Measurements from ENCODE around the gene PTPRCAP. TPM values are rescaled to one million over a fixed set of nuclear protein-coding genes. Genes with fewer than 3 reads are reported as not detected.

PTPRCAP gene
- total RNA-seq, 1 donor from 2014 or later: 0.88 TPM

DNA sequence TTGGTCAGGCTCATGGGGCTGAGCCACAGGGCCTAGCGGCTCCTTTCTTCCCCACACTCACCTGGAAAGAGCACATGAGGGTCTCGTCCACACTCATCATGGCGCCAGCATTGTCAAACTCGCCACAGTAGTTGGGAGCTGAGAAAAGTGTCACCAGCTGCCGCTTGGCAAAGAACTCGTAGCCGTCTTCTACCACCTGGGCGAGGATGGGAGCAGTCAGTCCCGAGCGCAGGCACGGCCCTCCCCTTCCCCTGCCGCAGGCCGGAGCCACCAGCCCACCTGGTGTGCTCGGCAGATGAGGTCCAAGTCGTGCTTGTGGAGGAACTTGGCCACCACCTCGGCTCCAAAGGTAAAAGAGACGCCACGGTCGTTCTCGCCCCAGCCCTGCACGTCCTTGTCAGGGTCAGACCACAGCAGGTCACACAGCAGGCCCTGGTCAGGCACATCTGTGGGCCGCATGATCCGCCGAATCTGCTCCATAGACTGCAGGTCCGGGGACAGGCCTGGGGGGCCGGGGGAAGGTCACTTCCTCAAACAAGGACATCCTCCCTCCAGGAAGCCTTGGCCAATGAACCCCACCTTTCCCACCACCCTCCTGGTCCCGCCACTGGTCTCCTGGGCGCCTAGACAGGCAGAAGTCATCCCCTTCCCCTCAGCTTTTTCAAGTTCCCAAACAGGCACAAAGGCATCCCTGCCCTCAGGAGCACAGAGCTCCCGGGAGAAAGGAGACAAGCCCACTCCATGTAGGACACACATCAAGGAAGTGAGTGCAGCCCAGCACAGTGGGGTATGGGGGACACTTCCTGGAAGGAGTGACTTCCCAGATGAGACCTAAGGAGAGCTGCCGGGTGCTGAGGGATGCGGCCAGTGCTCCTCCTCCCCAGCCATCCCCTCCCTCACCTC, 38.6 kb downstream of the PTPRCAP start:
- no peak for DNase-seq (ENCODE audit: low read depth)

DNA sequence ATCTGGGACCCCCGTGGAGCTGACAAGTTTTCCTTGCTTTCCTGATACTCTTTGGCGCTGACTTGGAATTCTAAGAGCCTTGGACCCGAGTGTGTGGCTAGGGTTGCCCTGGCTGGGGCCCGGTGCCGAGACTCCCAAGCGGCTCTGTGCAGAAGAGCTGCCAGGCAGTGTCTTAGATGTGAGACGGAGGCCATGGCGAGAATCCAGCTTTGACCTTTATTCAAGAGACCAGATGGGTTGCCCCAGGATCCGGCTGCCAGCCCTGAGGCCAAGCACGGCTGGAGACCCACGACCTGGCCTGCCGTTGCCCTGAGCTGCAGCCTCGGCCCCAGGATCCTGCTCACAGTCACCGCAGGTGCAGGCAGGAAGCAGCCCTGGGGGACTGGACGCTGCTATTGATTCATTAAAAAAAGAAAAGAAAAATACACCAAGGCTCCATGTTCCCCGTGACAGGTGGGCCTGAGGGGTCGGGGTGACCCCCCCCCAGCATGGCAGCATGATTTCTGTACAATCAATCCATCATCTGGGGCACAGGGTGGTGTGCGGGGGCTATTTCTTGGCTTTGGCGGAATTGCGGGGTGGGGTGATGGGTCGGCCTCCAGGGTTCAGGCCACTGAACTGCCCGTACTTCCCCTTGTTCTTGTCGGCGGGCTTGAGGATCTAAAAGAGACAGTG, 39.4 kb downstream of the PTPRCAP start:
- DNase-seq (ENCODE audit: low read depth): no peak

DNA sequence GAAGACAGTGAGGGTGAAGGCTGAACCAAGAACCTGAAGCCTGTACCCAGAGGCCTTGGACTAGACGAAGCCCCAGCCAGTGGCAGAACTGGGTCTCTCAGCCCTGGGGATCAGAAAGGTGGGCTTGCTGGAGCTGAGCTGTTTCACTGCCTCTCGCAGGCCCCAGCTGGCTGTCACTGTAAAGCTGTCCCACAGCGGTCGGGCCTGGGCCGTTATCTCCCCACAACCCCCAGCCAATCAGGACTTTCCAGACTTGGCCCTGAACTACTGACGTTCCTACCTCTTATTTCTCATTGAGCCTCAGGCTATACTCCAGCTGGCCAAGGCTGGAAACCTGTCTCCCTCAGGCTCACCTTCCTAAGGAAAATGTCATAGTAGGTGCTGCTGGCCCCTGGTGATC, 39.9 kb downstream of the PTPRCAP start:
- DNase-seq (ENCODE audit: low read depth): no peak

DNA sequence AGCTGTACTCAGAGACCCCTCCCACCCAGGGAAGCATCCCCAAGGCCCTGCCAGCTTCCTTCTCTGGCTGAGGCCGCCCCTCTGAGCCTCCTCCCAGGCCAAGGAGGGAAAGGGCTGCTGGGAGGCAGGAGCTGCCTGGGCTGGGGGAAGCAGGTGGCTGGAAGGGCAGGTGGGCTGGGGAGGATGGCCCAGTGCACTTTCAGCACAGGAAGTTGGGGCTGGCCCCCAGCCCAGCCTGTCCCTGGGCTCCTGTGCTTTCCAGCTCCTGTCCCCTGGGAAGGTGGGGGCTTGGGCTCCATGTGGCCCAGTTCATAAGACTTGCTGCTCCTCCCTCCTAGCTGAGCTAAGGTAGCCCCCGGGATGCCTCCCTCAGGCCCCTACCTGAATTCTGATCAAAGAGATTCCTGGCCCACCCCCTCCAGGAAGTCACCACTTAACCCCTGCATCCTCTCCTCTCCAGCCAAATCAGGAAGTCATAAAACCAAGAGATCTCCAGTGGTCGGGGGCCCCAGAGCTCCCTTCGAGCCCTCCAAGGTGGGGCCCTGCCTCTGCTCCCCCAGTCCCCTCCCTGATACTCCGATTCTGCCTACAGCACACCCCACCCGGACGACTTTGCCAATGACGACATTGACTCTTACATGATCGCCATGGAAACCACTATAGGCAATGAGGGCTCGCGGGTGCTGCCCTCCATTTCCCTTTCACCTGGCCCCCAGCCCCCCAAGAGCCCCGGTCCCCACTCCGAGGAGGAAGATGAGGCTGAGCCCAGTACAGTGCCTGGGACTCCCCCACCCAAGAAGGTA, 40.7 kb downstream of the PTPRCAP start:
- no peak for DNase-seq (ENCODE audit: low read depth)

DNA sequence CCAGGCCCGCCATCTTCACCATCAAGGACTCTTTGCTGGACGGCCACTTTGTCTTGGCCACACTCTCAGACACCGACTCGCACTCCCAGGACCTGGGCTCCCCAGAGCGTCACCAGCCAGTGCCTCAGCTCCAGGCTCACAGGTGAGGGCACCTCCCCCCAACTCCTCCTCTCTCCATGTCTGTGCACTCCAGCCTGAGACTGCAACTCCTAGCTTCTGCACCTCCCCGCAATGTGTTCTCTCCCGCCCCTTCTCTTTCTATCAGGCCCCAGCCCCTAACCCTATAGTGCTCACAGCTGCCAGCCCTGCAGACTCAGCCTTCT, 41.3 kb downstream of the PTPRCAP start:
- DNase-seq (ENCODE audit: low read depth): no peak

DNA sequence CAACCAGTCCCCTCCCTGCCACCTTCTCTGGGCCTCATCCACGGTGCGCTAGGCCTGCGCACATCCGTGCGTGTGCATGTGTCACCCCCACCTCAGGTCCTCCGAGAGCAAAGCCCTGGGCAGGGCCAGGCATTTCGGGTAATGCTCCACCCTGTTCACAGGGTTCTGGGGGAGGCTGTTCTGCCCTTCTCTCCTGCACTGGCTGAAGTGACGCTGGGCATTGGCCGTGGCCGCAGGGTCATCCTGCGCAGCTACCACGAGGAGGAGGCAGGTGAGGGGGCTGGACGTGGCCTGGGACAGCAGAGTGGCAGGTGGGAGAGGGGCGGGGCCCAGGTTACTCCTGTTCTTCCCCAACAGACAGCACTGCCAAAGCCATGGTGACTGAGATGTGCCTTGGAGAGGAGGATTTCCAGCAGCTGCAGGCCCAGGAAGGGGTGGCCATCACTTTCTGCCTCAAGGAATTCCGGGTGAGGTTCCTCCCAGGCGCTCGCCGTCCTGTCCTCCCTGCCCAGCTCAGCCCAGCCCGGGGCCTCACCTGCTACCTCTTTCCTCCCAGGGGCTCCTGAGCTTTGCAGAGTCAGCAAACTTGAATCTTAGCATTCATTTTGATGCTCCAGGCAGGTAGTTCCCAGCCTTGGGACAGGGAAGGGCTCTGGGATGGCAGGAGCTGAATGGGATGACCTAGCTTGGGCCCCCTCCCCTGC, 41.8 kb downstream of the PTPRCAP start:
- no peak for DNase-seq (ENCODE audit: low read depth)

DNA sequence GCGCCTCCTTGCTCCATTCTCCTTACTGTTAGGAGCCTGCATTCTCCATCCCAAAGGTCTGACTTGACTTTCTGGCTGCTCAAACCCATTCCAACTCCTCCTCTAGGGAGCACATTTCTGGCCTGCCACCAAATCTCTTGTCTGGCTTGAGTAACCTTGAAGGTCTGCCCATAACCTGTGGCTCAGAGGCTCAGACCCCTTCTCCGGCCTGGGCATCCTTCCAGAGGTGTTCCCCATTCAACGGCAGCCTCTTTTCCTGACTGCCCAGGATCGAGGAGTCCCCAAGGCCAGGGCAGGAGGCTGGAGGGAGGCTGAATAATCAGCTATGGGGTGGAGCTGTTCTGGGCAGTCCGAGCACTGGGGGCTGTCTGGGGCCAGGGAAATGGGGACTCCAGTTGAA, 43.5 kb downstream of the PTPRCAP start:
- DNase-seq (ENCODE audit: low read depth): no peak

DNA sequence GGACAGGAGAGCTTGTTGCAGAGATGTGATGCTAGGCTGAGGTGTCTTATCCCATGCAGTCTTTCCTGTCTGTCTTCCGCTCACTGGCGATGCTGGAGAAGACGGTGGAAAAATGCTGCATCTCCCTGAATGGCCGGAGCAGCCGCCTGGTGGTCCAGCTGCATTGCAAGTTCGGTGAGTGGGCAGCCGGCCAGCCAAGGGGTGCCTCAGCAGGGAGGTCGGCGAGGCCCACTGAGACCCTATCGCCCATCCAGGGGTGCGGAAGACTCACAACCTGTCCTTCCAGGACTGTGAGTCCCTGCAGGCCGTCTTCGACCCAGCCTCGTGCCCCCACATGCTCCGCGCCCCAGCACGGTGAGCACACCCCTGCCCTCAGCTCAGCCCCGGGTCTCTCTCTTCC, 44.0 kb downstream of the PTPRCAP start:
- no peak for DNase-seq (ENCODE audit: low read depth)

DNA sequence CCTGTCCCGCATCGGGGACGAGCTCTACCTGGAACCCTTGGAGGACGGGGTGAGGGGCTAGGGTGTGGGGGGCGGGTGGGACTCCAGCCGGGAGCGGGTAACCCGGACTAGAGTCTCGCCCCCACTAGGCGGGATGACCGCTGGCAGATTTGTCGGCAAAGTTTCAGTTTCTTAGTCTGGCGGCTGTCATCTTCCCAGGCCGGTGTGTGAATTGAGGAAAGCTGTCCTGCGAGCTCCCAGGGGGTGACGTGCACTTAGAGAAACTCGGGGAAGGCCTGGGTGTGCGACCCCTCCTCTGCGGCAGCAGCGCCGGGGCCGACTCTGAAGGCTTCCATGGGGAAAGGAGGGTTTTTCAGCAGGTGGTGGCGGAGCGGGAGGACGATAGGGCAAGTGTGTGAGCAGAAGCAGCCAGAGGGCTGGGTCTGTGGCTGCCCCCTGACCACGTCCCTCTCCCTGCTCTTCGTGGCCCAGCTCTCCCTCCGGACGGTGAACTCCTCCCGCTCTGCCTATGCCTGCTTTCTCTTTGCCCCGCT, 45.2 kb downstream of the PTPRCAP start:
- no peak for DNase-seq (ENCODE audit: low read depth)

DNA sequence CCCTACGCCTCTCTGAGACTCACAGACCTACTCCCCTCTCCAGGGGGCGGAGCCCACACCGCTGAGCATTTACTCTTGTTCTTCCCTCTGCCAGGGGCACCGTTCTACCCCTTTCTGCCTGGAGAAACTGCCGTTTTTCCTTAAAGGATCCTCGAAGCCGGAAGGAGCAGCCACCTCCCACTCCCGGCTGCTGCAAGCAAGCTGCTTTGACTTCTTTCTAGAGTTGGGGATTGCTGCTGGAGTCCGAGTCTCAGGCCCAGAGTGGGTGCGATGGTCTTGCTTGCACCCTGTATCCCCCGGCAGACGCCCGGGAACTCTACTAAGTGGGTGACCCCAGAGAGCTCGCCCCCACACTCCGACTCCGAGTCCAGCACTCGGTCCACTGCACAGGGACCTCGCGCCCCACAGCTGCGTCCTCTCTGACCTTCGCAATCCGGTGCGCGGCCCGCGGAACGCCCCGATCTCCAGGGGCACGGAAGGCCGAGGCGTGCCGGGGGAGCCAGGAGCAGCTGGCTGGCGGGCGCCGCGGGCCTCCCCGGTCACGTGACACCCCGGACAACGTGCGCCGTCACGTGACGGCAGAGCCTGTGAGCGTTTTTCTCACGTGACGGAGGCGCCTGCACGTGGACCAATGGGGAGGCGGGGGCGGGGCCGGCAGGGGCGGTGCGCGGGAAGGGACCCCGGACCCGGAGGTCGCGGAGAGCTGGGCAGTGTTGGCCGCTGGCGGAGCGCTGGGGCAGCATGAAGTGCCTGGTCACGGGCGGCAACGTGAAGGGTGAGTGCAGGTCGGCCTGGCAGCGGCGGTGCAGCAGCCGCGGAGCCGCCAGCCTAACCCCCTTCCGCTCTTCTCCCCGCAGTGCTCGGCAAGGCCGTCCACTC, 45.9 kb downstream of the PTPRCAP start, which contains the start of gene RAD9A:
Gene RAD9A (plus strand): TSS at position 683 of the 879 bp plus-strand sequence. CDS start 59 bp downstream, at position 742.
- peak; percentile 96 for DNase-seq (ENCODE audit: low read depth)

DNA sequence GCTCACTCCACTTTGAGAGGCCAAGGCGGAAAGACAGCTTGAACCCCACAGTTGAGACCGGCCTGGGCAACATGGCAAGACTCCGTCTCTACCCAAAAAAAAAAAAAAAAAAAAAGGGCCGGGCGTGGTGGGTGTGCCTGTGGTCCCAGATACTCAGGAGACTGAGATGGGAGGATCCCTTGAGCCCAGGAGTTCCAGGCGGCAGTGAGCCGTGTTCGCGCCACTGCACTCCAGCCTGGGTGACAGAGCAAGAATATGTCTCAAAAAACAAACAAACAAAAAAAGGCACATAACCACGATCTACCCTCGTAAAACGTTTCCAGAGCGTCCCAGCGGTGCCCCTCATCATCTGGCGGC, 46.6 kb downstream of the PTPRCAP start:
- no peak for DNase-seq (ENCODE audit: low read depth)

DNA sequence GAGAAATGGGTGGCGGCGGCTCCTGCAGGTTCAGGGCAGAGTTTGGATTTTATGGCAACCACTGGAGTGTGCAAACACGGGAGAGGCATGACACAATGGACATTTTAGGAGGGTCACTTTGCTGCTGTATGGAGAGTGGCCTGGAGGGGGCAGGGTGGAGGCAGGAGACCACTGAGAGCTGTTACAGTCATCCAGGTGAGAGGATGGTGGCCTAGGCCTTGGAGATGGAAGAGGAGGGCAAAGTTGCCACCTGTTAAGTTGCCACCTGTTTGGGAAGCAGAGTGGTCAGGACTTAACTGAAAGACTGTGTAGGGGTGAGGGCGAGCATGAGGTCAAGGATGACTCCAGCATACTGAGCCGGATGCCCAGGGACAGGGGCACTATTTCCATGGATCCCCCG, 48.0 kb downstream of the PTPRCAP start:
- DNase-seq (ENCODE audit: low read depth): no peak

DNA sequence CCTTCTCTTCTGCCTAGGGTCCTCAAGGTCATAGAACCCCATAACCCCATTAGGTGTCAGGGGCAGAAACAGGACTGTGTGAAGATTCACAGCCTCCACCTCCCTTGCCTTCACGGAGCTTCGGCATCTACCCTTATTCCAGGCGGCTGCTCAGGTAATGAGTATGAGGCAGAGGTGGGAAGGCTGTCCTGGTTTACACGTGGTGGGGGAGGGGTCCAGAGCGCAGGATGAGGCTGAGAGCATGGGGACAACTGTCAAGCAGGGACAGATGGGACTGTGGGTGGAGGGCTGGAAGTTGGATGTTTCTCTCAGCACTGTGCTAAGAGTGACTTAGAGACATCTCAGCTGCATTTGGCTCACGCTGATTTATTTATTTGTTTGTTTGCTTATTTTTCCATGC, 50.0 kb downstream of the PTPRCAP start:
- no peak for DNase-seq (ENCODE audit: low read depth)

DNA sequence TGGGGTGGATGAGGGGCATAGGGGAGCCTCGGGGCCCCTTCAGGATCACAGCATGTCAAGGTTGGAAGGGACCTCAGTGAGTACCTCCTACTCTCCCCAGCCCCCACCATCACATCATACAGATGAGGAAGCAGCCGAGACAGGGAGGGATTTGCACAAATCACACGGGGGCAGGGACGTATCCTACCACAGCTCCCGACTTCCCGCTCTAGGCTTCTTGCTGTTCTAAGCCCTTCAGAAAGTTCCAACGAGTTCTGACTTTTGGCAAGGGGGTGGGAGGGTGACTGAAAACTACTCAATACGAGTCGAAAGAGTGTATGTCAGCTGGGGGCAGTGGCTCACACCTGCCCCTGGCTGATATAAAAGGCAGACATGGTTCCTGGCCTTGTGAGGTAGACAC, 50.4 kb downstream of the PTPRCAP start:
- no peak for DNase-seq (ENCODE audit: low read depth)

Other genes with a start within 250 kb of the PTPRCAP start
- 101 TPM in 2 replicates for gene GRK2, start 171.2 kb downstream of the PTPRCAP start, total RNA-seq
- 18.6 and 24.5 TPM in 2 replicates for gene ANKRD13D, start 148.4 kb downstream of the PTPRCAP start, total RNA-seq
- 17.7 and 18.3 TPM in 2 replicates for gene SSH3, start 134.2 kb downstream of the PTPRCAP start, total RNA-seq
- gene POLD4, start 84.1 kb downstream of the PTPRCAP start, total RNA-seq: 105 and 115 TPM in 2 replicates
- 3.3 and 6.8 TPM in 2 replicates for gene CLCF1, start 64.1 kb downstream of the PTPRCAP start, total RNA-seq
- gene RAD9A, start 45.7 kb downstream of the PTPRCAP start, total RNA-seq: 5.5 and 8.1 TPM in 2 replicates
- 229 and 241 TPM in 2 replicates for gene PPP1CA, start 35.8 kb downstream of the PTPRCAP start, total RNA-seq
- gene TBC1D10C, start 33.6 kb downstream of the PTPRCAP start, total RNA-seq: not detected in 2 replicates
- gene CARNS1, start 22.0 kb downstream of the PTPRCAP start, total RNA-seq: 49.7 and 83.0 TPM in 2 replicates
- 53.3 and 77.4 TPM in 2 replicates for gene RPS6KB2, start 9.2 kb downstream of the PTPRCAP start, total RNA-seq
- gene CORO1B, start 5.8 kb upstream of the PTPRCAP start, total RNA-seq: 64.5 and 66.9 TPM in 2 replicates
- not detected in 2 replicates for gene GPR152, start 15.0 kb upstream of the PTPRCAP start, total RNA-seq
- 1.7 and 4.9 TPM in 2 replicates for gene CABP4, start 17.7 kb upstream of the PTPRCAP start, total RNA-seq
- gene TMEM134, start 31.6 kb upstream of the PTPRCAP start, total RNA-seq: 62.2 and 144 TPM in 2 replicates
- gene AIP, start 45.3 kb upstream of the PTPRCAP start, total RNA-seq: 47.9 and 56.4 TPM in 2 replicates
- gene PITPNM1, start 67.7 kb upstream of the PTPRCAP start, total RNA-seq: 24.8 and 34.6 TPM in 2 replicates
- gene CDK2AP2, start 70.5 kb upstream of the PTPRCAP start, total RNA-seq: 31.2 and 48.4 TPM in 2 replicates
- not detected in 2 replicates for gene CABP2, start 85.8 kb upstream of the PTPRCAP start, total RNA-seq
- gene GSTP1, start 146.1 kb upstream of the PTPRCAP start, total RNA-seq: 152 and 246 TPM in 2 replicates
- 195 and 214 TPM in 2 replicates for gene NDUFV1, start 169.3 kb upstream of the PTPRCAP start, total RNA-seq
- 2.3 and 5.9 TPM in 2 replicates for gene NUDT8, start 192.3 kb upstream of the PTPRCAP start, total RNA-seq
- gene TBX10, start 202.1 kb upstream of the PTPRCAP start, total RNA-seq: not detected in 2 replicates
- gene ACY3, start 213.0 kb upstream of the PTPRCAP start, total RNA-seq: 0.27 TPM in 1 of 2 replicates, not detected in the other
- gene ALDH3B2, start 236.9 kb upstream of the PTPRCAP start, total RNA-seq: not detected in 2 replicates

Data from myocyte (in vitro differentiated cells).